ENCODE results near the gene SH3RF3.

The SH3RF3 gene

GRCh38 chr2:109510136-109511028, 381.4 kb downstream of the SH3RF3 start:
- H3K27me3 Mint-ChIP-seq: peaks cover 8% of the 10 kb centered on the region
- H3K4me1 Mint-ChIP-seq: peaks cover 21% of the 10 kb centered on the region
- H3K27ac Mint-ChIP-seq (ENCODE audit: low read depth): no peak overlapping the region
- no peak for ATAC-seq (replicated peaks; ENCODE audit: extremely low read depth, poor library complexity, severe bottlenecking)
- peak; percentile 53 to 64 for DNase-seq (ENCODE audit: low spot score in 2 of 2)
- H3K9me3 Mint-ChIP-seq: no peaks in the 10 kb centered on the region
- peaks cover 5% of the 10 kb centered on the region for H3K36me3 Mint-ChIP-seq (ENCODE audit: insufficient read depth)
- H3K4me3 Mint-ChIP-seq: no peak overlapping the region

- no peak for DNase-seq (ENCODE audit: low spot score in 2 of 2)
Measured at GRCh38 chr2:109511168-109511567, 382.2 kb downstream of the SH3RF3 start.

GRCh38 chr2:109512076-109512475, 383.1 kb downstream of the SH3RF3 start:
- Mint-ChIP-seq H3K4me1 (peaks cover 21% of the 10 kb centered on the region), H3K36me3 (ENCODE audit: insufficient read depth) (peaks cover 2% of the 10 kb centered on the region), H3K9me3 (no peaks in the 10 kb centered on the region), H3K27me3 (peaks cover 8% of the 10 kb centered on the region), H3K4me3 (no peak overlapping the region), H3K27ac (ENCODE audit: low read depth) (no peak overlapping the region)
- ATAC-seq (replicated peaks; ENCODE audit: extremely low read depth, poor library complexity, severe bottlenecking): no peak
- DNase-seq (ENCODE audit: low spot score in 2 of 2): no peak

More at GRCh38 chr2:109511168-109511567, 382.2 kb downstream of the SH3RF3 start:
- ATAC-seq (replicated peaks; ENCODE audit: extremely low read depth, poor library complexity, severe bottlenecking): no peak
- Mint-ChIP-seq H3K4me1 (peaks cover 21% of the 10 kb centered on the region), H3K27me3 (peaks cover 8% of the 10 kb centered on the region), H3K4me3 (no peak overlapping the region), H3K9me3 (no peaks in the 10 kb centered on the region), H3K27ac (ENCODE audit: low read depth) (no peak overlapping the region), H3K36me3 (ENCODE audit: insufficient read depth) (peaks cover 2% of the 10 kb centered on the region)

DNA sequence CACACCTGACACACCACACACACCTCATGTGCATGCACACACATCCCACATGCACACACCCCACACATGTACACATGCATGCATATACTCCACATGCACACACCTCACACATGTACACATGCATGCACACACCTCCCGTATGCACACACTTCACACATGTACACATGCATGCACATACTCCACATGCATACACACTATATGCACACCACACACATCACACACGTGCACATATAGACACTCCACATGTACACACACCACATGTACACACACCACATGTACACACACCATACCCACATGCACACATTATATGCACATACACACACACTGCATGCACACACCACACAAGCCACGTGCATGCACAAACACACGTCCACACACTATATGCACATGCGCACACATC, 384.2 kb downstream of the SH3RF3 start:
- DNase-seq (ENCODE audit: low spot score in 2 of 2): no peak
- Mint-ChIP-seq H3K36me3 (ENCODE audit: insufficient read depth) (peaks cover under 1% of the 10 kb centered on the region), H3K27ac (ENCODE audit: low read depth) (no peak overlapping the region), H3K4me3 (no peak overlapping the region), H3K4me1 (peaks cover 21% of the 10 kb centered on the region), H3K9me3 (no peaks in the 10 kb centered on the region), H3K27me3 (peaks cover 8% of the 10 kb centered on the region)
- no peak for ATAC-seq (replicated peaks; ENCODE audit: extremely low read depth, poor library complexity, severe bottlenecking)

DNA sequence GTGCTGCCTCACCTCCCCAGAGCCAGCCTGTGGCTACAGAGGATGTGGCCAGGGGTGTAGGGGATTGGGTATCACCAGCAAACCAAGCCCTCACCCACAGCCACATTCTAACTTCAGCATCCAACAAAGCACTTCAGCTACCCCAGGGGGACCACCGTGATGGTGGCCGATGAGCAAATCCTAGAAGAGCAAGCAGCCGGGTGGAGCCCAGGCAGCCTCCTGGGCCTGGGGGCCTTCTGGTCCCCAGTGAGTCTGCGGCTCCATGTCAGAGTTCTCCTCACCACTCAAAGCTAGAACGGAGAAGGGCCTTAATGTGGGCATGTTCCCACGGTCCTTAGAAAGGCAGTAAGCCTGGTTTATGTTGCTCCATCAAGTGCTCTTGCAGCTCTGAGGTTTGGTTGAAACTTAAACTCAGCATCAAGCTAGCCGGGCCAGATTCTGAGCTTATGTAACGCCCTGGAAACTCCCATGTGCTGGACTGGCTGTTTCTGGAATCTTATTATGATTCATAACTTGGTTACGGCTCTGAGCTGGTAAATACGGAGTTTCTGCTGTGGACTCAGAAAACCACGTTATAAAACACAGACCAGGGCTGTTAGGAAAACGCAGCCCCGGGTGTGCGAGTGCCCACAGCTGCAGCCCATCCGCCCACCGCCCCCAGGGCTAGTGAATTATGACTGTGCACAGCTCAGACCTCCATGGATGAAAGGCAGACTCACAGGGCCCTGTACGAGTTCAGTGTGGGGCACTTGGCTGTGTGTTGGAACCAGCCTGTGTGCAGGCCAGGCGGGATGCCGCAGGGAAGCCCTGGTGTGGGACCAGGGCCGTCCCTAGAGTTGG, 385.0 kb downstream of the SH3RF3 start:
- H3K4me1 Mint-ChIP-seq: peaks cover 21% of the 10 kb centered on the region
- peak; percentile 63 for ATAC-seq (replicated peaks; ENCODE audit: extremely low read depth, poor library complexity, severe bottlenecking)
- H3K27me3 Mint-ChIP-seq: peaks cover 8% of the 10 kb centered on the region
- no peak overlapping the region for H3K4me3 Mint-ChIP-seq
- no peak overlapping the region for H3K27ac Mint-ChIP-seq (ENCODE audit: low read depth)
- H3K9me3 Mint-ChIP-seq: no peaks in the 10 kb centered on the region
- DNase-seq (ENCODE audit: low spot score in 2 of 2): no peak
- H3K36me3 Mint-ChIP-seq (ENCODE audit: insufficient read depth): no peaks in the 10 kb centered on the region

DNA sequence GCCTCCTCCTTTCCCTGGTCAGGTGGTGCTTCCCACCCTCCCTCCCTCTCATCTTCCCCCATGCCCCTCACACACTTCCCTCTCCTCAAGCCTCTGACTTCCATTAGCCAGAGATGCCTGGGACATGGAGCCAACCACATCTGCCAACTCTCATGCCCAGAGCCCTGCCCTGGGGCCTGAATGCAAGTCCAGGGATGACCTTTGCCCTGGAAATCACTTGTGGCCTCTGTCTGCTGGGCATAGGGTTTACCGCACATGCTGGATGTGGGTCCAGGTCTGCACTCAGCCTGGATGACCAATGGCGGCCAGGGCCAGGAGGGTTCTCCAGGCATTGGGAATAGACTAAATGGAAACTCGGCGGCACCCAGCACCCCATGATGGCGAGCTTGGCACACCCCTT, 385.9 kb downstream of the SH3RF3 start:
- H3K9me3 Mint-ChIP-seq: no peaks in the 10 kb centered on the region
- no peaks in the 10 kb centered on the region for H3K36me3 Mint-ChIP-seq (ENCODE audit: insufficient read depth)
- peaks cover 8% of the 10 kb centered on the region for H3K27me3 Mint-ChIP-seq
- ATAC-seq (replicated peaks; ENCODE audit: extremely low read depth, poor library complexity, severe bottlenecking): no peak
- H3K27ac Mint-ChIP-seq (ENCODE audit: low read depth): no peak overlapping the region
- DNase-seq (ENCODE audit: low spot score in 2 of 2): no peak
- no peak overlapping the region for H3K4me3 Mint-ChIP-seq
- H3K4me1 Mint-ChIP-seq: peaks cover 21% of the 10 kb centered on the region

GRCh38 chr2:109516445-109517117, 387.6 kb downstream of the SH3RF3 start:
- DNase-seq (ENCODE audit: low spot score in 2 of 2): no peak
- peaks cover 21% of the 10 kb centered on the region for H3K4me1 Mint-ChIP-seq
- no peak overlapping the region for H3K27ac Mint-ChIP-seq (ENCODE audit: low read depth)

GRCh38 chr2:109517118-109517889, 388.3 kb downstream of the SH3RF3 start:
- Mint-ChIP-seq H3K9me3 (no peaks in the 10 kb centered on the region), H3K36me3 (ENCODE audit: insufficient read depth) (no peaks in the 10 kb centered on the region), H3K27ac (ENCODE audit: low read depth) (no peak overlapping the region), H3K27me3 (peaks cover 8% of the 10 kb centered on the region), H3K4me1 (peaks cover 21% of the 10 kb centered on the region), H3K4me3 (no peak overlapping the region)
- DNase-seq (ENCODE audit: low spot score in 2 of 2): no peak
- no peak for ATAC-seq (replicated peaks; ENCODE audit: extremely low read depth, poor library complexity, severe bottlenecking)

More at GRCh38 chr2:109516445-109517117, 387.6 kb downstream of the SH3RF3 start:
- Mint-ChIP-seq H3K9me3 (no peaks in the 10 kb centered on the region), H3K4me3 (no peak overlapping the region), H3K36me3 (ENCODE audit: insufficient read depth) (no peaks in the 10 kb centered on the region), H3K27me3 (peaks cover 8% of the 10 kb centered on the region)
- ATAC-seq (replicated peaks; ENCODE audit: extremely low read depth, poor library complexity, severe bottlenecking): no peak

DNA sequence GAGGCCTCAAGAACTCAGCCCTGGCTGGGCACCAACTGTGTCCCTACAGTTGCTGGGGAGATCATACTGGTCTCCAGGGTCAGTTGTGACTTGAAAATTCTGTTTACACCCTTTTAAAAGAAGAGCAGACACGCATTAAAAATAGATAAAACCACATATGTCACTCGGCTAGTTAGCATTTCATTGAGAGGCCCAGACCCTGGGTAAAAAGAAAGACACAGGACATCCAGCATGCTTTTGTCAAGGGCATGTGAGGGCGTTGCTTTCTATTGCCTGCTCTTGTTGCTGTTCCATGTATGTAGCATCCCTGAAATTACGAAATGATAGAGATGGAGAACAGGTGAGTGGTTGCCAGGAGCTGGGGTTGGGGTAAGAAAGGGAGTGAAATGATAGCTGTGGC, 390.5 kb downstream of the SH3RF3 start:
- ATAC-seq (replicated peaks; ENCODE audit: extremely low read depth, poor library complexity, severe bottlenecking) (no peak), DNase-seq (ENCODE audit: low spot score in 2 of 2) (no peak)
- no peak overlapping the region for H3K27ac Mint-ChIP-seq (ENCODE audit: low read depth)
- H3K27me3 Mint-ChIP-seq: peaks cover 8% of the 10 kb centered on the region
- H3K36me3 Mint-ChIP-seq (ENCODE audit: insufficient read depth): no peaks in the 10 kb centered on the region
- no peaks in the 10 kb centered on the region for H3K9me3 Mint-ChIP-seq
- no peak overlapping the region for H3K4me3 Mint-ChIP-seq
- peaks cover 6% of the 10 kb centered on the region for H3K4me1 Mint-ChIP-seq

DNA sequence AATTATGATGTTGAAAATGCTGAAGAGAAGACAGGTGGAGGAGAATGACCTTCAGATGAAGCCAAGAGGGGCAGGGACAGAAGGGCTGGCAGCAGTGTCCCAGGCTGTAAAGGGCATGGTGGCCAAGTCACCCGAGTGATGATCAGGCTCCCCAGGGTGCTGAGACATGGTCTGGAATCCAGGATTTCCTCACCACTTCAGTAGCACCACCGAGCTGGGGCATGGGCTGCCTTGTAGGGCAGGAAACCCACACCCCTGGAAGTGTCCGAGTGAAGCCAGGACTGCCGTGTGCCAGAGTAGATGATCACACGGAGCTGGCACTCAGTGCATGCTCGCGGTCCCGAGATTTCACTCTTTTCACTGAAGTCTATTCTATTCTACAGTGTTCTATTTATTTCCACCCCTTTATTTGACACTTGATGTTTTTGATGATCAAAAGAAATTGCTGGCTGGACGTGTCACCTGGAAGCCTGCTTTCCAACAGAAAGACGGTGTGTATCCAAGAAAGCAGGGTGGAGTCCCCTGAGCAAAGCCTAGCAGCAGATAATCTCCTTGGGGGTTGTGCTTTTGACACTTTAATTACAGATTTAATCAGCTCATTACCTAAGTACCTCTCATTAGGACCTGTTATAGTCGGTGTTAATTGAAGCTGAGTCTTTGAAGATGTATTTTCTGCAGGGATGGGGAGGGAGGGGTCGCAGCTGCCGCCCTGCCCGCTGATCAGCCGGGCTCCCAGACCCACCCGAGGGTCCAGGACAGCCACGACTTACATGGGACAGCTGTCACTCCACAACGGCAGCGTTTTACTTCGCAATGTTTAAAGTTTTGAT, 392.4 kb downstream of the SH3RF3 start:
- H3K4me3 Mint-ChIP-seq: no peak overlapping the region

DNA sequence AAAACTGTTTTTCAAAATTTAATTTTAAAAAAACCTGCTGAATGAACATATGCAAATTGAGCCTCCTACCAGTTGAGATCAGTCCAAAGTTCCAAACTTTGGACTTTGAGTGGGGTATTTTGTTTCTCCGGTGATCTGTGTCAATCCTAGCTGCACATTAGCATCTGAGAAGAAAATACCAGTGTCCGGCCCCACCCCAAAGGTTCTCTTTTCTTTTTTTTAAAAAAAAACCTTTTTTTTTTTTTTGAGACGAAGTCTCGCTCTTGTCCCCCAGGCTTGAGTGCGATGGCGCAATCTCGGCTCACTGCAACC, 393.0 kb downstream of the SH3RF3 start:
- Mint-ChIP-seq H3K4me3 (no peak overlapping the region), H3K27ac (ENCODE audit: low read depth) (no peak overlapping the region), H3K27me3 (peaks cover 8% of the 10 kb centered on the region), H3K9me3 (no peaks in the 10 kb centered on the region), H3K4me1 (no peaks in the 10 kb centered on the region), H3K36me3 (ENCODE audit: insufficient read depth) (no peaks in the 10 kb centered on the region)
- no peak for DNase-seq (ENCODE audit: low spot score in 2 of 2)
- no peak for ATAC-seq (replicated peaks; ENCODE audit: extremely low read depth, poor library complexity, severe bottlenecking)

More for the DNA sequence above, 392.4 kb downstream of the SH3RF3 start:
- no peak overlapping the region for H3K27ac Mint-ChIP-seq (ENCODE audit: low read depth)
- H3K36me3 Mint-ChIP-seq (ENCODE audit: insufficient read depth): no peaks in the 10 kb centered on the region
- DNase-seq (ENCODE audit: low spot score in 2 of 2) (no peak), ATAC-seq (replicated peaks; ENCODE audit: extremely low read depth, poor library complexity, severe bottlenecking) (no peak)
- peaks cover 2% of the 10 kb centered on the region for H3K27me3 Mint-ChIP-seq
- H3K9me3 Mint-ChIP-seq: no peaks in the 10 kb centered on the region
- no peaks in the 10 kb centered on the region for H3K4me1 Mint-ChIP-seq
